ENCODE measurements around the gene FOXN4. TPM values are rescaled to one million over a fixed set of nuclear protein-coding genes. Genes with fewer than 3 reads are reported as not detected.

FOXN4 gene
- total RNA-seq, 4 donors from 2014 or later: not detected

DNA sequence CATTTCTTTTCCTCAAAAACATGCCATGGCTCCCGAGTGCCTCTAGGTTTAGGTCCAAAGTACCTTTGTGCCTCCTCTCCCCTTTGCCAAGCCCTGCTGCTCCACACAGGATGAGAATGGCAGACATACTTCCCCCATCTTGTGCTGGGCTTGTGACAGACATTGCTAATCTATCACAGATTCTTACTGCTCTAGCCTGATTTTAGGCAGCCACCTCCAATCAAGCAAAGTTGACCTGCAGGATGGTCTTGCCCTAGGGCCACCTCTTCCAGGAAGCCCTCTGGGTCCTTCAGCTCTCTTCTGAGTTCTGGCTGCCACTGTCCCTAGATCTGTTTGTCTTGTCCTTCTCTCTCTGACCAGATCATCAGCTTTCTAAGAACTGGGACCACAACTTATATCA lies 20.5 kb downstream of the FOXN4 start:
- intact Hi-C loops (cut with DNase I): no loop called here
- 35 to 56% methylated on average over 1 of the region's 1 CpG for WGBS, 2 donors
- H3K36me3 ChIP-seq: no peaks in the 10 kb centered on the region
- peaks cover 5 to 13% (median 5%) of the 10 kb centered on the region in 3 donors for H3K4me1 ChIP-seq
- DNase-seq: no peak
- H3K27me3 ChIP-seq: peaks cover 0 to 39% (median 0%) of the 10 kb centered on the region in 4 donors
- TF ChIP-seq, protein P1, sequence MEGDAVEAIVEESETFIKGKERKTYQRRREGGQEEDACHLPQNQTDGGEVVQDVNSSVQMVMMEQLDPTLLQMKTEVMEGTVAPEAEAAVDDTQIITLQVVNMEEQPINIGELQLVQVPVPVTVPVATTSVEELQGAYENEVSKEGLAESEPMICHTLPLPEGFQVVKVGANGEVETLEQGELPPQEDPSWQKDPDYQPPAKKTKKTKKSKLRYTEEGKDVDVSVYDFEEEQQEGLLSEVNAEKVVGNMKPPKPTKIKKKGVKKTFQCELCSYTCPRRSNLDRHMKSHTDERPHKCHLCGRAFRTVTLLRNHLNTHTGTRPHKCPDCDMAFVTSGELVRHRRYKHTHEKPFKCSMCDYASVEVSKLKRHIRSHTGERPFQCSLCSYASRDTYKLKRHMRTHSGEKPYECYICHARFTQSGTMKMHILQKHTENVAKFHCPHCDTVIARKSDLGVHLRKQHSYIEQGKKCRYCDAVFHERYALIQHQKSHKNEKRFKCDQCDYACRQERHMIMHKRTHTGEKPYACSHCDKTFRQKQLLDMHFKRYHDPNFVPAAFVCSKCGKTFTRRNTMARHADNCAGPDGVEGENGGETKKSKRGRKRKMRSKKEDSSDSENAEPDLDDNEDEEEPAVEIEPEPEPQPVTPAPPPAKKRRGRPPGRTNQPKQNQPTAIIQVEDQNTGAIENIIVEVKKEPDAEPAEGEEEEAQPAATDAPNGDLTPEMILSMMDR (IDR thresholded peaks at IDR 0.05): no peak
- no peak for TF ChIP-seq POLR2A (IDR thresholded peaks at IDR 0.05)
- no peak overlapping the region for H3K27ac ChIP-seq
- H3K9me3 ChIP-seq: no peaks in the 10 kb centered on the region
- H3K4me3 ChIP-seq: no peak overlapping the region

DNA sequence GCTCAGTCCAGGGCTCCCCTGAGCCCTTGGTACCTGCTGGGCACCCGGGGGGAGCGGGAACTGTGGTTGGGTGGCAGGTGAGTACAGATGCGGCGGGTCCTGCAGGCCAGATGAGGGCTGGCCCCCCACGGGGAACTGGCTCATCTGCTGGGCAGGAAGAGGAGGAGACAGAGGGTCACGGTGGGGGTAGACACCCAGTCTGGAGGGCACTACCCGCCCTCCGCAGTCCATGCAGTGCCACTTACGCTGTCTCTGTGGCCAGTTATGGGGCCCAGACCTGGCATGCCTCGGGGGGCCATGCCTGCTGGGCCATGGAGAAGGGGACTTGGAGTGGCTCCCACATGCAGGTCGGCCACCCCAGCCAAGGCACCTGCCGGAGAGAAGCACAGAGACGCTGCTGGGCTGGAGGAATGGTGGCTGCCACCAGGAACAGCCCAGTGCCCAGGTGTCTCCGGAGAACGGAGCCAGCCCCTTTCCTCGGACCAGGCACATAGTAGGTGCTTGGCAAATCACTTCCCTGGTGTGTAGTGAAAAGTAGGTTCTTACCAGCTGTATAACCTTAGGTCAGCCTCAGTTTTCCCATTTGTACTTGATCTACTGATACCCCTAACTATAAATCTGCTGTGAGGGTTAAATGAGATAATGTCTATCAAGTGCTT lies 21.1 kb downstream of the FOXN4 start:
- no peak overlapping the region for H3K27ac ChIP-seq
- no peaks in the 10 kb centered on the region for H3K36me3 ChIP-seq
- WGBS, 2 donors: 60 to 72% methylated on average over 4 to 10 of the region's 16 CpGs
- H3K4me3 ChIP-seq: no peak overlapping the region
- DNase-seq: no peak
- intact Hi-C loops (cut with DNase I): no loop called here
- H3K27me3 ChIP-seq: peaks cover 0 to 33% (median 0%) of the 10 kb centered on the region in 4 donors
- H3K9me3 ChIP-seq: no peaks in the 10 kb centered on the region
- peaks cover 5 to 13% (median 5%) of the 10 kb centered on the region in 3 donors for H3K4me1 ChIP-seq
- no peak for TF ChIP-seq POLR2A (IDR thresholded peaks at IDR 0.05)
- TF ChIP-seq, protein P1 (IDR thresholded peaks at IDR 0.05): no peak

DNA sequence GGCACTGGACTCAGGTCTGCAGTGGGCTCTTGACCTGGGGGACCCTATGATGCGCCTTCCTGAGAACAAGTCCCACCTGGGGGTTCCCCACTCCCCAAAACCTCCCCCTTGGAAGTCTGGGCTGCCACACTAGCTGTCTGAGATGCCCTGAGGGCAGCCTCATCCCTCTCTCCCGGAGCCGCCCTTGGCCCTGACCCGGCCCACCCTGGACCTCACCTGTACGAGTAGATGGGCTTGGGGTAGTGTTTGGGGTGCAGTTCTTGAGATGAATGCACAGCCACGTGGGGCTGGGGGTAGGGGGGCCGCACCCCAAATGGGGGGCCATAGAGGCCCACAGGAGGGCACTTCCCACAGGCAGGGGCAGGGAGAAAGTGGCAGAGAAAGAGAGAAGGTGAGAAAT lies 21.9 kb downstream of the FOXN4 start:
- H3K27ac ChIP-seq: no peak overlapping the region
- TF ChIP-seq, protein P1 (IDR thresholded peaks at IDR 0.05): no peak
- no peak for TF ChIP-seq POLR2A (IDR thresholded peaks at IDR 0.05)
- H3K4me1 ChIP-seq: peaks cover 5 to 13% (median 5%) of the 10 kb centered on the region in 3 donors
- peaks cover 0 to 27% (median 0%) of the 10 kb centered on the region in 4 donors for H3K27me3 ChIP-seq
- no peaks in the 10 kb centered on the region for H3K9me3 ChIP-seq
- intact Hi-C loops (cut with DNase I): no loop called here
- DNase-seq: no peak
- no peaks in the 10 kb centered on the region for H3K36me3 ChIP-seq
- H3K4me3 ChIP-seq: no peak overlapping the region
- 20 to 70% methylated on average over 2 to 5 of the region's 7 CpGs for WGBS, 2 donors

DNA sequence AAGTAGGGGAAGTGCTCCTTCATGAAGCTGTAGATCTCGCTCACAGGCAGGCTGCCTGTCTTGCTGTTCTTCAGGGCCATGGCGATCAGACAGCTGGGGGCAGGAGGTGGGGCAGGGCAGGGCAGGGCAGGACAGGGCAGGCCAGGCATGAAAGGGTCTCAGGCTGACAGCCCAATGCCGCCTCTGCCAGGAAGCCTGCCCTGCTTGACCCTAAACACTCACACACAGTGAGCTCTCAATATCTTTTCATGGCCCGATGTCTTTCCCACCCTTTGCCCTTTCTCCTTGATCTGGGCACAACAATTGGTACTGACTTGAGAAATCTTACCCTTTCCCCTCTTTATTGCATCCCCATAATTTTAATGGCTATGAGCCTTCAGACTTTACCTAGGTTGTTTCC lies 22.4 kb downstream of the FOXN4 start:
- intact Hi-C loops (cut with DNase I): no loop called here
- Histone ChIP-seq H3K4me1 (peaks cover 1 to 9% (median 2%) of the 10 kb centered on the region in 3 donors), H3K27me3 (peaks cover 0 to 21% (median 0%) of the 10 kb centered on the region in 4 donors), H3K27ac (no peak overlapping the region), H3K36me3 (no peaks in the 10 kb centered on the region), H3K4me3 (no peak overlapping the region), H3K9me3 (no peaks in the 10 kb centered on the region)
- 70 to 82% methylated on average over 2 of the region's 4 CpGs for WGBS, 2 donors
- no peak for TF ChIP-seq POLR2A (IDR thresholded peaks at IDR 0.05)
- TF ChIP-seq, protein P1 (IDR thresholded peaks at IDR 0.05): no peak
- no peak for DNase-seq

DNA sequence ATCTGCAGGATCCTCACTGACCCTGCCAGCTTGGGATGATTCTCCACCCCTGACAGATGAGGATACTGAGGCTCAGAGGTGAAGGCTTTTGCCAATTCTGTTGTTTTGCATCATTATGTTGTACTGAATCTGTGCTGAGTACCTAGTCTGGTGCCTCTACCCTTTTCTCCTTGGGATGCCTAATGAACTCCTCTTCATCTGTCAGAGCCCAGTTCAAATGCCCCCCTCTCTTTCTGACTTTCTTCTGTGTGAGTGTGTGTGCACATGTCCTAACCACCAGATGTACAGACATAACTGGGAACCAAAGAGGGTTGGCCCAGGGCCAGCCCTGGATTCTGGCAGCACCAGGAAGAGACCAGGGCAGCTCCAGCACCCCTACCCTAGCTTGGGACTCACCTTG lies 22.8 kb downstream of the FOXN4 start:
- H3K4me1 ChIP-seq: peaks cover 0 to 5% (median 0%) of the 10 kb centered on the region in 3 donors
- intact Hi-C loops (cut with DNase I): no loop called here
- no peaks in the 10 kb centered on the region for H3K36me3 ChIP-seq
- H3K4me3 ChIP-seq: no peak overlapping the region
- H3K9me3 ChIP-seq: no peaks in the 10 kb centered on the region
- H3K27ac ChIP-seq: no peak overlapping the region
- no peak for DNase-seq
- no peak for TF ChIP-seq POLR2A (IDR thresholded peaks at IDR 0.05)
- TF ChIP-seq, protein P1 (IDR thresholded peaks at IDR 0.05): no peak
- H3K27me3 ChIP-seq: peaks cover 0 to 17% (median 0%) of the 10 kb centered on the region in 4 donors
